ENCODE measurements around the gene CNBP. TPM values are rescaled to one million over a fixed set of nuclear protein-coding genes. Genes with fewer than 3 reads are reported as not detected.

Gene CNBP
- polyA plus RNA-seq, 1 donor from 2014 or later, result 329 TPM

GRCh38 chr3:129211345-129211744, 27.6 kb upstream of the CNBP start:
- Histone ChIP-seq H3F3A (ENCODE audit: insufficient read depth, low read length, poor library complexity, severe bottlenecking) (no peaks in the 10 kb centered on the region), H3K79me2 (replicated peaks; ENCODE audit: insufficient read depth, low read length) (no peaks in the 10 kb centered on the region), H3K27me3 (ENCODE audit: insufficient read depth, low read depth, low read length) (no peaks in the 10 kb centered on the region), H4K20me1 (ENCODE audit: insufficient read depth) (no peaks in the 10 kb centered on the region), H3K27ac (ENCODE audit: low read length) (no peak overlapping the region), H2AFZ (ENCODE audit: low read depth, low read length) (no peak overlapping the region), H3K9me3 (ENCODE audit: low read length) (no peaks in the 10 kb centered on the region), H3K9ac (ENCODE audit: low read length) (no peak overlapping the region), H3K4me3 (ENCODE audit: low read length) (no peak overlapping the region), H3K9me2 (ENCODE audit: insufficient read depth, low read length) (no peaks in the 10 kb centered on the region), H3K36me3 (ENCODE audit: insufficient read depth, low read length) (no peaks in the 10 kb centered on the region), H3K4me2 (ENCODE audit: low read length) (no peak overlapping the region)
- TF ChIP-seq RAD21 (conservative IDR thresholded peaks at IDR 0.05) (no peak), TAF1 (IDR thresholded peaks at IDR 0.05; ENCODE audit: low read depth) (no peak), EZH2 (IDR thresholded peaks at IDR 0.05; ENCODE audit: borderline replicate concordance, insufficient read depth, low read length, poor library complexity, severe bottlenecking) (no peak), SMC3 (conservative IDR thresholded peaks at IDR 0.05; ENCODE audit: poor library complexity) (no peak), REST (IDR thresholded peaks at IDR 0.05; ENCODE audit: borderline replicate concordance) (no peak), MXI1 (conservative IDR thresholded peaks at IDR 0.05; ENCODE audit: poor library complexity, severe bottlenecking) (no peak), CTCF (IDR thresholded peaks at IDR 0.05; ENCODE audit: poor library complexity, severe bottlenecking) (no peak), POLR2AphosphoS5 (IDR thresholded peaks at IDR 0.05) (no peak), EP300 (conservative IDR thresholded peaks at IDR 0.05; ENCODE audit: poor library complexity, severe bottlenecking) (no peak)

- no peaks in the 10 kb centered on the region for H3K36me3 ChIP-seq (ENCODE audit: insufficient read depth, low read length)
- no peaks in the 10 kb centered on the region for H3K9me3 ChIP-seq (ENCODE audit: low read length)
- H3K27ac ChIP-seq (ENCODE audit: low read length), result no peak overlapping the region
- H3K4me3 ChIP-seq (ENCODE audit: low read length), result no peak overlapping the region
- TF ChIP-seq CTCF (IDR thresholded peaks at IDR 0.05; ENCODE audit: poor library complexity, severe bottlenecking), result no peak
- no peak for TF ChIP-seq TAF1 (IDR thresholded peaks at IDR 0.05; ENCODE audit: low read depth)
- TF ChIP-seq EP300 (conservative IDR thresholded peaks at IDR 0.05; ENCODE audit: poor library complexity, severe bottlenecking), result no peak
- TF ChIP-seq POLR2AphosphoS5 (IDR thresholded peaks at IDR 0.05), result no peak
- TF ChIP-seq EZH2 (IDR thresholded peaks at IDR 0.05; ENCODE audit: borderline replicate concordance, insufficient read depth, low read length, poor library complexity, severe bottlenecking), result no peak
- TF ChIP-seq MXI1 (conservative IDR thresholded peaks at IDR 0.05; ENCODE audit: poor library complexity, severe bottlenecking), result no peak
- TF ChIP-seq RAD21 (conservative IDR thresholded peaks at IDR 0.05), result no peak
- no peak for TF ChIP-seq REST (IDR thresholded peaks at IDR 0.05; ENCODE audit: borderline replicate concordance)
- TF ChIP-seq SMC3 (conservative IDR thresholded peaks at IDR 0.05; ENCODE audit: poor library complexity), result no peak
- H2AFZ ChIP-seq (ENCODE audit: low read depth, low read length), result no peak overlapping the region
- no peaks in the 10 kb centered on the region for H3K79me2 ChIP-seq (replicated peaks; ENCODE audit: insufficient read depth, low read length)
- no peaks in the 10 kb centered on the region for H3K9me2 ChIP-seq (ENCODE audit: insufficient read depth, low read length)
- H3K27me3 ChIP-seq (ENCODE audit: insufficient read depth, low read depth, low read length), result no peaks in the 10 kb centered on the region
- H3K9ac ChIP-seq (ENCODE audit: low read length), result no peak overlapping the region
- no peaks in the 10 kb centered on the region for H3F3A ChIP-seq (ENCODE audit: insufficient read depth, low read length, poor library complexity, severe bottlenecking)
- no peak overlapping the region for H3K4me2 ChIP-seq (ENCODE audit: low read length)
- no peaks in the 10 kb centered on the region for H4K20me1 ChIP-seq (ENCODE audit: insufficient read depth)
These were observed 23.8 kb upstream of the CNBP start for GRCh38 chr3:129207479-129207878.
